H1 (cell line): ENCODE results near the gene SEMA3D. TPM values are rescaled to one million over a fixed set of nuclear protein-coding genes. Genes with fewer than 3 reads are reported as not detected.

ENCODE experiments used
- CTCF ChIA-PET: fragments of 300-600 bp; sonication (Branson Sonifier 250); formaldehyde crosslinking; loops from one replicate; lab custom pipeline; 2021; ENCODE audit not compliant: partially characterized antibody; lab: Charles Lee
- POLR2A ChIA-PET: fragments of 300-600 bp; sonication (Branson Sonifier 250); formaldehyde crosslinking; loops from one replicate; lab custom pipeline; 2021; ENCODE audit warnings: inconsistent platforms; ENCODE audit not compliant: partially characterized antibody; lab: Charles Lee
- DNase-seq, 2 experiments: peaks; one replicate each; pipeline versions ENCODE4 v3.0.0 to v3.0.0-alpha.2; 2010 to 2022; ENCODE audit warnings: low spot score in 2 of 2, low read depth in 1 of 2, mixed read lengths in 1 of 2
- FAIRE-seq: peaks from 2 replicates; lab custom pipeline; 2011; peaks lifted over from hg19 to GRCh38; lab: Jason Lieb, UNC
- H2AFZ ChIP-seq: 2 replicates; pipeline ENCODE4 v1.8.1; 2012; ENCODE audit warnings: low read length, inconsistent platforms
- H2AK5ac ChIP-seq: 2 replicates; pipeline ENCODE4 v1.6.1; 2013; ENCODE audit warnings: low read depth, low read length
- H2BK120ac ChIP-seq: replicated peaks from 2 replicates; pipeline ENCODE3; 2013; ENCODE audit warnings: low read depth, low read length, inconsistent platforms
- H2BK12ac ChIP-seq: 2 replicates; pipeline ENCODE4 v1.6.1; 2013; ENCODE audit warnings: low read depth, low read length
- H2BK15ac ChIP-seq: 2 replicates; pipeline ENCODE4 v1.6.1; 2013; ENCODE audit warnings: low read length
- H2BK20ac ChIP-seq: 2 replicates; pipeline ENCODE4 v1.6.1; 2013; ENCODE audit warnings: low read length
- H2BK5ac ChIP-seq: 2 replicates; pipeline ENCODE4 v1.6.1; 2013; ENCODE audit warnings: low read depth, low read length
- H3K14ac ChIP-seq: 2 replicates; pipeline ENCODE4 v1.6.1; 2013; ENCODE audit warnings: inconsistent platforms; ENCODE audit not compliant: insufficient read length
- H3K18ac ChIP-seq: 2 replicates; pipeline ENCODE4 v1.6.1; 2013; ENCODE audit warnings: low read length; ENCODE audit errors: extremely low read depth
- H3K23ac ChIP-seq: 2 replicates; pipeline ENCODE4 v1.6.1; 2013; ENCODE audit warnings: inconsistent platforms; ENCODE audit not compliant: insufficient read length
- H3K23me2 ChIP-seq: 2 replicates; pipeline ENCODE4 v1.6.1; 2013; ENCODE audit warnings: low read depth, low read length
- H3K27ac ChIP-seq: 2 replicates; pipeline ENCODE4 v1.6.1; 2011; ENCODE audit warnings: low read depth, low read length, inconsistent platforms
- H3K27me3 ChIP-seq, 4 experiments: replicated peaks in 1 of 4; 1 replicate in 1 of 4; 2 replicates in 3 of 4; pipeline versions ENCODE4 v1.6.1 to v1.8.1; 2011 to 2013; ENCODE audit warnings: low read length in 3 of 4, mild to moderate bottlenecking in 3 of 4, inconsistent platforms in 2 of 4, mixed read lengths in 2 of 4, moderate library complexity in 1 of 4; ENCODE audit not compliant: control insufficient read depth in 3 of 4, insufficient read depth in 3 of 4; ENCODE audit errors: extremely low read depth in 1 of 4
- H3K36me3 ChIP-seq, 4 experiments: 2 replicates each; pipeline versions ENCODE4 v1.6.1 to v1.8.1; 2011 to 2013; ENCODE audit warnings: mild to moderate bottlenecking in 4 of 4, low read length in 3 of 4, moderate library complexity in 2 of 4, control low read depth in 1 of 4, inconsistent platforms in 1 of 4; ENCODE audit not compliant: insufficient read depth in 4 of 4, control insufficient read depth in 2 of 4
- H3K4ac ChIP-seq: replicated peaks from 2 replicates; pipeline ENCODE3; 2013; ENCODE audit warnings: low read length, low read depth, mixed read lengths, inconsistent platforms; ENCODE audit not compliant: insufficient read length
- H3K4me1 ChIP-seq, 4 experiments: replicated peaks in 1 of 4; 1 replicate in 1 of 4; 2 replicates in 3 of 4; pipeline versions ENCODE4 v1.6.1 to v1.8.1; 2011 to 2013; ENCODE audit warnings: low read length in 3 of 4, inconsistent platforms in 2 of 4, mixed read lengths in 1 of 4; ENCODE audit not compliant: insufficient read depth in 4 of 4, control insufficient read depth in 3 of 4
- H3K4me2 ChIP-seq, 2 experiments: 2 replicates each; pipeline versions ENCODE4 v1.6.1 to v1.8.1; 2011 to 2013; ENCODE audit warnings: low read depth in 2 of 2, low read length in 2 of 2, control low read depth in 1 of 2, inconsistent platforms in 1 of 2, mild to moderate bottlenecking in 1 of 2; ENCODE audit not compliant: insufficient read depth in 1 of 2
- H3K4me3 ChIP-seq, 4 experiments: fragments of 200-600, 300-600 bp in 1 of 4; sonication (generic), shearing (Covaris generic), sonication (Bioruptor Twin) in 1 of 4; 2 replicates each; pipeline versions ENCODE4 v1.5.1 to v1.8.1; 2011 to 2016; ENCODE audit warnings: low read length in 4 of 4, low read depth in 3 of 4, control low read depth in 2 of 4, inconsistent platforms in 2 of 4, mild to moderate bottlenecking in 2 of 4, mixed read lengths in 1 of 4, moderate library complexity in 1 of 4; ENCODE audit not compliant: insufficient read depth in 2 of 4; ENCODE audit errors: extremely low read depth in 1 of 4
- H3K56ac ChIP-seq: replicated peaks from 2 replicates; pipeline ENCODE3; 2013; ENCODE audit warnings: low read depth, mild to moderate bottlenecking, mixed read lengths, low read length, inconsistent platforms; ENCODE audit not compliant: insufficient read length
- H3K79me1 ChIP-seq: 2 replicates; pipeline ENCODE4 v1.6.1; 2013; ENCODE audit warnings: low read depth, low read length, control low read depth
- H3K79me2 ChIP-seq, 2 experiments: 2 replicates each; pipeline versions ENCODE4 v1.6.1 to v1.8.1; 2012 to 2013; ENCODE audit warnings: low read length in 2 of 2, mild to moderate bottlenecking in 2 of 2, inconsistent platforms in 1 of 2; ENCODE audit not compliant: insufficient read depth in 2 of 2, control insufficient read depth in 1 of 2
- H3K9ac ChIP-seq, 4 experiments: replicated peaks in 1 of 4; 1 replicate in 1 of 4; 2 replicates in 3 of 4; pipeline versions ENCODE4 v1.6.1 to v1.8.1; 2011 to 2013; ENCODE audit warnings: low read depth in 3 of 4, low read length in 3 of 4, control low read depth in 2 of 4, mild to moderate bottlenecking in 2 of 4, moderate library complexity in 2 of 4, inconsistent platforms in 1 of 4; ENCODE audit errors: extremely low read depth in 1 of 4
- H3K9me3 ChIP-seq, 2 experiments: 2 replicates each; pipeline versions ENCODE4 v1.6.1 to v1.8.1; 2012 to 2013; ENCODE audit warnings: mild to moderate bottlenecking in 2 of 2, moderate library complexity in 2 of 2, control low read depth in 1 of 2, inconsistent platforms in 1 of 2, low read depth in 1 of 2, low read length in 1 of 2, mixed read lengths in 1 of 2; ENCODE audit not compliant: insufficient read depth in 2 of 2
- H4K20me1 ChIP-seq, 2 experiments: replicated peaks in 1 of 2; 2 replicates each; pipeline versions ENCODE3 to v1.8.1; 2011 to 2013; ENCODE audit warnings: inconsistent platforms in 2 of 2, low read length in 2 of 2, mild to moderate bottlenecking in 1 of 2; ENCODE audit not compliant: insufficient read depth in 2 of 2, control insufficient read depth in 1 of 2
- H4K5ac ChIP-seq: 2 replicates; pipeline ENCODE4 v1.6.1; 2013; ENCODE audit warnings: low read length, low read depth, mixed read lengths, inconsistent platforms; ENCODE audit not compliant: insufficient read length
- H4K8ac ChIP-seq: 2 replicates; pipeline ENCODE4 v1.8.0; 2013; ENCODE audit warnings: mild to moderate bottlenecking, moderate library complexity, low read length, inconsistent platforms; ENCODE audit not compliant: insufficient read depth; ENCODE audit errors: extremely low read depth
- H4K91ac ChIP-seq: replicated peaks from 2 replicates; pipeline ENCODE3; 2013; ENCODE audit warnings: low read length, mixed read lengths, inconsistent platforms; ENCODE audit not compliant: insufficient read length
- CBX8 ChIP-seq: fragments of 300-800, 300-1000 bp; sonication (generic); IDR thresholded peaks from 2 replicates; pipeline ENCODE4 v1.7.1; 2016; ENCODE audit warnings: low read depth, low read length, borderline replicate concordance
- CTBP2 ChIP-seq: IDR thresholded peaks from 2 replicates; pipeline ENCODE4 v1.7.0; 2011; ENCODE audit warnings: borderline replicate concordance, mild to moderate bottlenecking, moderate library complexity, mixed read lengths, low read length; ENCODE audit not compliant: insufficient read depth, insufficient read length
- FOSL1 ChIP-seq: IDR thresholded peaks from 2 replicates; pipeline ENCODE4 v1.6.1; 2011; ENCODE audit warnings: mild to moderate bottlenecking, low read depth, low read length, moderate library complexity; ENCODE audit not compliant: insufficient read depth
- GABPA ChIP-seq: IDR thresholded peaks from 2 replicates; pipeline ENCODE4 v1.6.1; 2011; ENCODE audit warnings: mild to moderate bottlenecking, low read length, moderate library complexity, borderline replicate concordance; ENCODE audit not compliant: insufficient read depth
- KDM1A ChIP-seq: fragments of 200-600, 300-600 bp; sonication (generic); IDR thresholded peaks from 2 replicates; pipeline ENCODE4 v1.7.1; 2016; ENCODE audit warnings: mild to moderate bottlenecking, low read length, borderline replicate concordance
- MAFK ChIP-seq: IDR thresholded peaks from 2 replicates; pipeline ENCODE4 v1.6.1; 2012; ENCODE audit warnings: low read depth, mild to moderate bottlenecking, improper control_type of control experiment, low read length
- POLR2A ChIP-seq, 2 experiments: IDR thresholded peaks; 1 replicate in 1 of 2; 2 replicates in 1 of 2; pipeline ENCODE4 v1.6.1; 2011; ENCODE audit warnings: low read depth in 2 of 2, low read length in 2 of 2, mild to moderate bottlenecking in 2 of 2; ENCODE audit errors: control extremely low read depth in 1 of 2
- RFX5 ChIP-seq: IDR thresholded peaks from 2 replicates; pipeline ENCODE4 v1.6.1; 2011; ENCODE audit warnings: low read depth, low read length, improper control_type of control experiment, borderline replicate concordance
- SP1 ChIP-seq: IDR thresholded peaks from 2 replicates; pipeline ENCODE4 v1.6.1; 2011; ENCODE audit warnings: low read depth, low read length
- SP2 ChIP-seq: IDR thresholded peaks from 2 replicates; pipeline ENCODE4 v1.6.1; 2012; ENCODE audit warnings: mild to moderate bottlenecking, low read length, inconsistent platforms
- TEAD4 ChIP-seq: IDR thresholded peaks from 2 replicates; pipeline ENCODE4 v1.6.1; 2012; ENCODE audit warnings: low read depth, low read length, inconsistent platforms, mixed read lengths
- USF2 ChIP-seq: IDR thresholded peaks from 2 replicates; pipeline ENCODE4 v1.6.1; 2011; ENCODE audit warnings: low read length, improper control_type of control experiment
- WGBS, 2 experiments: shearing (Covaris generic) in 1 of 2; methylation state at CpG; one replicate each; pipeline versions ENCODE4 v1.1.6 to v1.1.7; 2013 to 2015; ENCODE audit warnings: low lambda C conversion rate in 2 of 2, mixed read lengths in 2 of 2, inconsistent platforms in 1 of 2, low coverage in 1 of 2, missing lambda C conversion rate in 1 of 2; ENCODE audit not compliant: insufficient replicate concordance in 2 of 2, insufficient coverage in 1 of 2, insufficient read length in 1 of 2; ENCODE audit errors: extremely low coverage in 1 of 2, missing lambda C conversion rate in 1 of 2; 5-methylcytosine and 5-hydroxymethylcytosine counted together
- polyA plus RNA-seq, 7 experiments: library from polyadenylated mRNA; depleted of rRNA in 3 of 7; stranded (reverse) in 5 of 7; unstranded in 2 of 7; fragments of >200 nt in 5 of 7; fragments of 200-250 nt in 2 of 7; gene quantifications; 1 replicate in 5 of 7; 2 replicates in 1 of 7; 4 replicates in 1 of 7; pipeline versions ENCODE4 v1.2.1 to v1.2.3, GENCODE V29; 2011 to 2013; ENCODE audit warnings: missing spikeins in 2 of 7, mixed read lengths in 2 of 7
- total RNA-seq: library from RNA; stranded (reverse); fragmentation: NEBNext Ultra II Directional; extraction: Animal tissue kit (Norgen Biotek cat#: 25700); gene quantifications from 2 replicates; pipeline ENCODE4 v1.2.1, GENCODE V29; 2021

Gene SEMA3D
- total and polyA plus RNA-seq, 2 of the 8 experiments (the other 6 are each of a cell fraction or from before 2014, with no cell fraction given): 1.6 to 3.5 TPM

GRCh38 chr7:85022064-85022697 is 164.7 kb downstream of the SEMA3D start:
- Histone ChIP-seq H2AK5ac (no peak overlapping the region), H3K9ac (no peak overlapping the region), H3K23ac (no peak overlapping the region), H3K18ac (no peak overlapping the region), H3K14ac (no peak overlapping the region), H2BK20ac (no peak overlapping the region), H3K79me1 (no peaks in the 10 kb centered on the region), H3K4me2 (no peak overlapping the region), H2BK120ac (no peak overlapping the region), H3K79me2 (no peaks in the 10 kb centered on the region), H3K4me1 (peaks cover 0 to 10% (median 0%) of the 10 kb centered on the region in 4 experiments; a peak in 1 of 7 replicates), H2AFZ (no peak overlapping the region), H4K5ac (no peak overlapping the region), H3K36me3 (no peaks in the 10 kb centered on the region), H4K91ac (no peak overlapping the region), H3K27ac (no peak overlapping the region), H3K23me2 (no peaks in the 10 kb centered on the region), H4K20me1 (no peaks in the 10 kb centered on the region), H3K9me3 (no peaks in the 10 kb centered on the region), H3K4me3 (no peak overlapping the region), H3K56ac (no peak overlapping the region), H2BK15ac (no peak overlapping the region), H4K8ac (no peak overlapping the region), H3K27me3 (no peaks in the 10 kb centered on the region), H2BK12ac (no peak overlapping the region), H3K4ac (no peak overlapping the region), H2BK5ac (no peak overlapping the region)
- FAIRE-seq (no peak), DNase-seq (no peak)
- 93% methylated on average over 5 of the region's 5 CpGs; no CpG with 5 or more reads in 1 of the 2 experiments for WGBS, 2 experiments
- CTCF ChIA-PET: interaction anchor here (0.7 to 10.9 kb wide), 14 partner anchors 11 to 1088 kb away, joined by 3 to 134 read pairs (median 4); no protein-coding TSS in a partner anchor
- POLR2A ChIA-PET: no interaction called here
- no peak for TF ChIP-seq GABPA
- no peak for TF ChIP-seq FOSL1
- no peak for TF ChIP-seq POLR2A (IDR thresholded peaks at IDR 0.05; ENCODE audit: control extremely low read depth in 1 of 2, low read depth in 2 of 2, low read length in 2 of 2)
- no peak for TF ChIP-seq USF2
- no peak for TF ChIP-seq CBX8
- no peak for TF ChIP-seq KDM1A
- no peak for TF ChIP-seq TEAD4
- TF ChIP-seq SP2: no peak
- no peak for TF ChIP-seq MAFK
- TF ChIP-seq RFX5: no peak
- no peak for TF ChIP-seq CTBP2
- TF ChIP-seq SP1: no peak
